Osteocyte (in vitro differentiated cells): Measurements from ENCODE around the gene FAM118B. TPM values are rescaled to one million over a fixed set of nuclear protein-coding genes. Genes with fewer than 3 reads are reported as not detected.
A peak's percentile ranks its signal among the peaks of the same experiment; 100 is the strongest.

ENCODE experiments used
- DNase-seq: peaks from one replicate; pipeline ENCODE4 v3.0.0; 2021; ENCODE audit warnings: mixed read lengths; ENCODE audit not compliant: unreplicated experiment; ENCODE audit errors: extremely low spot score
- H3K27ac Mint-ChIP-seq: one replicate; pipeline ENCODE4 v1.8.0; 2021; ENCODE audit warnings: mild to moderate bottlenecking, mixed read lengths; ENCODE audit not compliant: unreplicated experiment
- H3K27me3 Mint-ChIP-seq: one replicate; pipeline ENCODE4 v1.8.0; 2021; ENCODE audit warnings: mixed read lengths; ENCODE audit not compliant: unreplicated experiment
- H3K36me3 Mint-ChIP-seq: one replicate; pipeline ENCODE4 v1.8.0; 2021; ENCODE audit warnings: mixed read lengths; ENCODE audit not compliant: unreplicated experiment
- H3K4me1 Mint-ChIP-seq: one replicate; pipeline ENCODE4 v1.8.0; 2021; ENCODE audit warnings: mixed read lengths; ENCODE audit not compliant: unreplicated experiment
- H3K4me3 Mint-ChIP-seq: one replicate; pipeline ENCODE4 v1.8.0; 2021; ENCODE audit warnings: mild to moderate bottlenecking, moderate library complexity, mixed read lengths; ENCODE audit not compliant: unreplicated experiment
- H3K9me3 Mint-ChIP-seq: one replicate; pipeline ENCODE4 v1.8.0; 2021; ENCODE audit warnings: mixed read lengths; ENCODE audit not compliant: unreplicated experiment
- CTCF ChIP-seq: fragments of 200-600 bp; sonication (generic); IDR thresholded peaks from 2 replicates; pipeline ENCODE4 v1.5.0; 2021; ENCODE audit warnings: antibody characterized with exemption, mild to moderate bottlenecking, moderate library complexity
- long read RNA-seq: library from polyadenylated mRNA; unstranded; transcript quantifications from one replicate; pipeline ENCODE4 v2.0.0, GENCODE V29; 2021
- total RNA-seq: library from RNA; stranded (reverse); gene quantifications from 2 replicates; pipeline ENCODE4 v1.2.1, GENCODE V29; 2021

FAM118B gene
- total RNA-seq: 23.3 and 26.5 TPM in 2 replicates
- long read RNA-seq, transcript FAM118B-209 (9 exons, 2,402 nt): major isoform, 144 of 288 reads
- long read RNA-seq, transcript FAM118B-201 (8 exons, 1,616 nt): minor isoform, 17 of 288 reads
- long read RNA-seq, partial matches to known transcripts: 12 of 288 reads
- long read RNA-seq, other reads (novel, unspliced or antisense): 111 of 288 reads

GRCh38 chr11:126211236-126212088, at the start of gene FAM118B, which contains the start of gene RPUSD4:
Gene FAM118B, plus strand, starts transcription at chr11:126211782. Its CDS starts 23,220 bp downstream, at chr11:126235002.
Gene RPUSD4, minus strand, starts transcription at chr11:126211650. Its CDS starts 12 bp downstream, at chr11:126211638.
- Mint-ChIP-seq H3K27ac (peak within 1 kb of the TSS; percentile 94), H3K36me3 (peaks cover 13% of the 10 kb centered on the region), H3K27me3 (no peaks in the 10 kb centered on the region), H3K4me1 (peaks cover 23% of the 10 kb centered on the region), H3K9me3 (no peaks in the 10 kb centered on the region), H3K4me3 (peak within 1 kb of the TSS; percentile 98)
- no peak for TF ChIP-seq CTCF
- peak; percentile 100 for DNase-seq

- TF ChIP-seq CTCF: no peak
- peaks cover 2% of the 10 kb centered on the region for H3K36me3 Mint-ChIP-seq
- H3K4me1 Mint-ChIP-seq: peaks cover 46% of the 10 kb centered on the region
- H3K9me3 Mint-ChIP-seq: no peaks in the 10 kb centered on the region
- no peak for DNase-seq
- H3K27me3 Mint-ChIP-seq: no peaks in the 10 kb centered on the region
- no peak overlapping the region for H3K4me3 Mint-ChIP-seq
- H3K27ac Mint-ChIP-seq: peak overlapping the region; percentile 89
These were observed 49.1 kb upstream of the FAM118B start for GRCh38 chr11:126162306-126163030.

- peaks cover 50% of the 10 kb centered on the region for H3K4me1 Mint-ChIP-seq
- peak; percentile 89 for DNase-seq
- no peaks in the 10 kb centered on the region for H3K9me3 Mint-ChIP-seq
- H3K27ac Mint-ChIP-seq: peak overlapping the region; percentile 89
- peaks cover 2% of the 10 kb centered on the region for H3K36me3 Mint-ChIP-seq
- H3K27me3 Mint-ChIP-seq: no peaks in the 10 kb centered on the region
- peak; percentile 31 for TF ChIP-seq CTCF
- peak overlapping the region; percentile 35 for H3K4me3 Mint-ChIP-seq
These were observed 48.4 kb upstream of the FAM118B start for GRCh38 chr11:126163074-126163700.

GRCh38 chr11:126163779-126164178, 47.8 kb upstream of the FAM118B start:
- DNase-seq: no peak
- Mint-ChIP-seq H3K4me3 (no peak overlapping the region), H3K4me1 (peaks cover 50% of the 10 kb centered on the region), H3K9me3 (no peaks in the 10 kb centered on the region), H3K27ac (peak overlapping the region; percentile 89), H3K36me3 (peaks cover 2% of the 10 kb centered on the region), H3K27me3 (no peaks in the 10 kb centered on the region)
- TF ChIP-seq CTCF: no peak
